PC-3 (cell line): ENCODE results near the gene PIEZO1.

Experiments
- CTCF ChIP-seq: fragments of 300-600 bp; sonication (generic); conservative IDR thresholded peaks from 2 replicates; pipeline ENCODE4 v1.5.1; 2017; ENCODE audit warnings: antibody characterized with exemption, low read depth, mild to moderate bottlenecking, low read length
- EZH2 ChIP-seq: fragments of 300-600 bp; sonication (generic); IDR thresholded peaks from one replicate; pipeline ENCODE4 v1.6.1; 2017; ENCODE audit warnings: antibody characterized with exemption, mild to moderate bottlenecking, low read length; ENCODE audit not compliant: unreplicated experiment
- EZH2phosphoT487 ChIP-seq: fragments of 300-600 bp; sonication (generic); IDR thresholded peaks from 2 replicates; pipeline ENCODE4 v1.6.1; 2018; ENCODE audit warnings: mild to moderate bottlenecking, antibody characterized with exemption, low read length, borderline replicate concordance

DNA sequence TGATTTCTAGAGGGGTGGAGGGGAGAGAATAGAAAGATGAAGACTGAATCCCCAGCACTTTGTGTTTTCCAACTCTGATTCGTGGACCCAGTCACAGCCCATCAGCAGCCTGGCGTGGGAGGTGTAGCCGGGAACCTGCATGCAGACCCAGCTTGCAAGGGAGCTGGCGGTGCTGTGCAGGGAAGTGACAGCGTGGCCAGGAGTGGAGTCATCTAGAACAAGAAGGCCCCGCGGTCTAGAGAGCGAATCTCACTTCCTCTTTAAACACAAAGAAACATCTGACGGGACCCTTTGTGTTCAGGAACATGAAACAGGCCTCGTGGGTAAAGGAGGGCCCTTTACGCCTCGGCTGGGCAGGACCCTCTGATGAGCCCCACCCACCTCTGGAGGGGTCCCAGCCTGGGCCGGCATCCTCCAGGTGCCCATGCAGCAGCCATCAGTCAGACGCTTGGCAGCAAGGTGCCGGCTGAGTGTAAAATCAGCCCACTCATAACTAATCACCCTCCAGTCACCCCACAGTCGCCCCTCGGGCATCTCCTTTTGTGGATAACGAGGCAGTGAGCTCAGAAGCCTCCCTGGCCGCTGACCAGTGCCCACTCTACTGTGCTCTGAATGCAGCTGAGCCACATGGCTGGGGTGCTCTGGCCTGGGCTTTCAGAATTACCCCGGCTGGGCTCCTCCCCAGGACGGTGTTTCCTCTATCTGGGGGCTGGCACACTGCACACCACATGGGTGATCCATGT, 103.1 kb downstream of the PIEZO1 start:
- TF ChIP-seq CTCF (no peak), EZH2 (no peak), EZH2phosphoT487 (no peak)
